Measurements from ENCODE around the gene CDC34.
A peak's percentile ranks its signal among the peaks of the same experiment; 100 is the strongest.

The CDC34 gene

GRCh38 chr19:493391-494170 is 38.0 kb upstream of the CDC34 start:
- no peak overlapping the region for H3K4me3 ChIP-seq (replicated peaks in 1 of 2; ENCODE audit: low read depth in 2 of 2, low read length in 2 of 2)
- DNase-seq (ENCODE audit: low read depth in 2 of 2), result no peak
- no peak for TF ChIP-seq CTCF (IDR thresholded peaks at IDR 0.05; ENCODE audit: low read depth, low read length)

GRCh38 chr19:494171-495080 is 37.1 kb upstream of the CDC34 start:
- TF ChIP-seq CTCF (IDR thresholded peaks at IDR 0.05; ENCODE audit: low read depth, low read length), result no peak
- no peak overlapping the region for H3K4me3 ChIP-seq (replicated peaks in 1 of 2; ENCODE audit: low read depth in 2 of 2, low read length in 2 of 2)
- DNase-seq (ENCODE audit: low read depth in 2 of 2), result no peak

- H3K4me3 ChIP-seq (replicated peaks in 1 of 2; ENCODE audit: low read depth in 2 of 2, low read length in 2 of 2), result no peak overlapping the region
- DNase-seq (ENCODE audit: low read depth in 2 of 2), result no peak
- no peak for TF ChIP-seq CTCF (IDR thresholded peaks at IDR 0.05; ENCODE audit: low read depth, low read length)
These were observed 36.5 kb upstream of the CDC34 start for GRCh38 chr19:495081-495401.

GRCh38 chr19:495402-496111 is 36.0 kb upstream of the CDC34 start:
- no peak overlapping the region for H3K4me3 ChIP-seq (replicated peaks in 1 of 2; ENCODE audit: low read depth in 2 of 2, low read length in 2 of 2)
- DNase-seq (ENCODE audit: low read depth in 2 of 2), result peak; percentile 39 to 43
- peak; percentile 72 for TF ChIP-seq CTCF (IDR thresholded peaks at IDR 0.05; ENCODE audit: low read depth, low read length)

GRCh38 chr19:496112-496665 is 35.4 kb upstream of the CDC34 start, which contains the start of gene MADCAM1:
Gene MADCAM1, plus strand, starts transcription at chr19:496486. Its CDS starts 14 bp downstream, at chr19:496500.
- no peak within 1 kb of the TSS for H3K4me3 ChIP-seq (replicated peaks in 1 of 2; ENCODE audit: low read depth in 2 of 2, low read length in 2 of 2)

More at GRCh38 chr19:496112-496665, 35.4 kb upstream of the CDC34 start, which contains the start of gene MADCAM1:
- TF ChIP-seq CTCF (IDR thresholded peaks at IDR 0.05; ENCODE audit: low read depth, low read length), result no peak
- DNase-seq (ENCODE audit: low read depth in 2 of 2), result no peak

Measured in cardiac fibroblast (primary cell).